SKM-1 treated with dmso at 0.1 percent for 144 hours (cell line): ENCODE results near the gene SKI.

Experiments used
- DNase-seq: peaks from one replicate; lab custom pipeline; 2025; ENCODE audit not compliant: unreplicated experiment; lab: John Stamatoyannopoulos, UW

Gene SKI

GRCh38 chr1:2274929-2275475, 46.9 kb downstream of the SKI start:
- no peak for DNase-seq

GRCh38 chr1:2275796-2276536, 47.8 kb downstream of the SKI start:
- peak; percentile 24 for DNase-seq

GRCh38 chr1:2276803-2277580, 48.9 kb downstream of the SKI start:
- DNase-seq, result no peak

- no peak for DNase-seq
Observed at GRCh38 chr1:2277741-2278488, 49.8 kb downstream of the SKI start.

GRCh38 chr1:2278591-2279209, 50.6 kb downstream of the SKI start:
- no peak for DNase-seq

- no peak for DNase-seq
Observed at GRCh38 chr1:2279210-2279639, 51.1 kb downstream of the SKI start.

- no peak for DNase-seq
Observed at GRCh38 chr1:2279817-2280216, 51.7 kb downstream of the SKI start.

- no peak for DNase-seq
Observed at GRCh38 chr1:2282556-2283270, 54.6 kb downstream of the SKI start.

- no peak for DNase-seq
Observed at GRCh38 chr1:2283371-2283990, 55.4 kb downstream of the SKI start.

GRCh38 chr1:2283991-2284895, 56.1 kb downstream of the SKI start:
- DNase-seq, result no peak

- DNase-seq, result no peak
Observed at GRCh38 chr1:2284932-2285331, 56.8 kb downstream of the SKI start.

GRCh38 chr1:2286923-2287322, 58.8 kb downstream of the SKI start:
- DNase-seq, result no peak

- no peak for DNase-seq
Observed at GRCh38 chr1:2287649-2288048, 59.5 kb downstream of the SKI start.

GRCh38 chr1:2288311-2288710, 60.2 kb downstream of the SKI start:
- no peak for DNase-seq

GRCh38 chr1:2288816-2289536, 60.9 kb downstream of the SKI start:
- DNase-seq, result no peak

- DNase-seq, result no peak
Observed at GRCh38 chr1:2289607-2290006, 61.5 kb downstream of the SKI start.

GRCh38 chr1:2290171-2290578, 62.1 kb downstream of the SKI start:
- no peak for DNase-seq
